Fibroblast of lung (primary cell): ENCODE data around the gene DMBX1.

Experiments
- CTCF ChIP-seq, 2 donors: IDR thresholded peaks in 1 of 2; conservative IDR thresholded peaks in 1 of 2; 1 replicate in 1 of 2; 2 replicates in 1 of 2; pipeline ENCODE4 v1.5.1; 2011 to 2012; ENCODE audit warnings: low read length in 2 of 2, control low read depth in 1 of 2, inconsistent platforms in 1 of 2, low read depth in 1 of 2, mild to moderate bottlenecking in 1 of 2
- EZH2 ChIP-seq: IDR thresholded peaks from 2 replicates; pipeline ENCODE4 v1.5.1; 2012; ENCODE audit warnings: low read length, control low read depth, mild to moderate bottlenecking; ENCODE audit errors: missing control alignments

GRCh38 chr1:46533179-46533864 is 43.7 kb downstream of the DMBX1 start:
- TF ChIP-seq CTCF (conservative IDR thresholded peaks at IDR 0.05 in 1 of 2, IDR thresholded peaks at IDR 0.05 in 1 of 2; ENCODE audit: low read depth in 1 of 2, low read length in 2 of 2): no peak
- no peak for TF ChIP-seq EZH2
